Measurements from ENCODE around the gene WNT11.

Gene WNT11

GRCh38 chr11:76140912-76141574 is 65.3 kb downstream of the WNT11 start:
- Histone ChIP-seq H3K9ac (ENCODE audit: insufficient read length) (no peak overlapping the region), H3K4me3 (no peak overlapping the region), H3K36me3 (ENCODE audit: insufficient read depth, low read length) (no peaks in the 10 kb centered on the region), H3K9me3 (ENCODE audit: low read depth, low read length) (no peaks in the 10 kb centered on the region), H3K27ac (no peak overlapping the region)
- DNase-seq (ENCODE audit: low read depth, low spot score) = no peak
- no peak for TF ChIP-seq EZH2 (IDR thresholded peaks at IDR 0.05)
- TF ChIP-seq FOXP2 (optimal IDR thresholded peaks at IDR 0.05; ENCODE audit: control extremely low read depth, extremely low read length, insufficient read depth) = no peak
- TF ChIP-seq POLR2AphosphoS5 (IDR thresholded peaks at IDR 0.05; ENCODE audit: borderline replicate concordance, low read depth, low read length) = no peak

- Histone ChIP-seq H3K4me3 (no peak overlapping the region), H3K36me3 (ENCODE audit: insufficient read depth, low read length) (no peaks in the 10 kb centered on the region), H3K9ac (ENCODE audit: insufficient read length) (no peak overlapping the region), H3K27ac (no peak overlapping the region), H3K9me3 (ENCODE audit: low read depth, low read length) (no peaks in the 10 kb centered on the region)
- TF ChIP-seq EZH2 (IDR thresholded peaks at IDR 0.05) (no peak), FOXP2 (optimal IDR thresholded peaks at IDR 0.05; ENCODE audit: control extremely low read depth, extremely low read length, insufficient read depth) (no peak), POLR2AphosphoS5 (IDR thresholded peaks at IDR 0.05; ENCODE audit: borderline replicate concordance, low read depth, low read length) (no peak)
- DNase-seq (ENCODE audit: low read depth, low spot score) = no peak
These were observed 67.0 kb downstream of the WNT11 start for GRCh38 chr11:76139314-76139713.

All from SK-N-MC (cell line).